ENCODE data around the gene PLAAT2. TPM values are rescaled to one million over a fixed set of nuclear protein-coding genes. Genes with fewer than 3 reads are reported as not detected.

Gene PLAAT2
- total and polyA plus RNA-seq, 9 of the 15 experiments (the other 6 are each of a cell fraction or from before 2014, with no cell fraction given), result not detected

DNA sequence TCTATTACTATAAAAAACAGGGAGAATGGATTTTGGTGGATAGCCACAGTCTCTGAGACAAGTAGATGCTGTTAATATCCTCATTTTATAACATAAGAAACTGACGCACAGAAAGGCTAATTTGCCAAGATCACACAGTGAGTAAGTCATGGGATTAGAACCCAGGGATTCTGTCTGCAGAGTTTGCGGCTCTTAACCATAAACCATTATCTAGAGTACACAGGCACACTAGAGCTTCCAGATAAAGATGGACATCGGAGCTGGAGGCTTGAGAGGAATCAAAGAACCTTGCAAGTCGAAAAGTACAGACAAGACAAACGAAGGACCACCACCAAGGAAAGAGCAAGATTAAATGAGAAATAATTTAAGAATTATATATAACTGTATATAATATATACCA lies 46.0 kb downstream of the PLAAT2 start (continued):
- TF ChIP-seq, protein P1, sequence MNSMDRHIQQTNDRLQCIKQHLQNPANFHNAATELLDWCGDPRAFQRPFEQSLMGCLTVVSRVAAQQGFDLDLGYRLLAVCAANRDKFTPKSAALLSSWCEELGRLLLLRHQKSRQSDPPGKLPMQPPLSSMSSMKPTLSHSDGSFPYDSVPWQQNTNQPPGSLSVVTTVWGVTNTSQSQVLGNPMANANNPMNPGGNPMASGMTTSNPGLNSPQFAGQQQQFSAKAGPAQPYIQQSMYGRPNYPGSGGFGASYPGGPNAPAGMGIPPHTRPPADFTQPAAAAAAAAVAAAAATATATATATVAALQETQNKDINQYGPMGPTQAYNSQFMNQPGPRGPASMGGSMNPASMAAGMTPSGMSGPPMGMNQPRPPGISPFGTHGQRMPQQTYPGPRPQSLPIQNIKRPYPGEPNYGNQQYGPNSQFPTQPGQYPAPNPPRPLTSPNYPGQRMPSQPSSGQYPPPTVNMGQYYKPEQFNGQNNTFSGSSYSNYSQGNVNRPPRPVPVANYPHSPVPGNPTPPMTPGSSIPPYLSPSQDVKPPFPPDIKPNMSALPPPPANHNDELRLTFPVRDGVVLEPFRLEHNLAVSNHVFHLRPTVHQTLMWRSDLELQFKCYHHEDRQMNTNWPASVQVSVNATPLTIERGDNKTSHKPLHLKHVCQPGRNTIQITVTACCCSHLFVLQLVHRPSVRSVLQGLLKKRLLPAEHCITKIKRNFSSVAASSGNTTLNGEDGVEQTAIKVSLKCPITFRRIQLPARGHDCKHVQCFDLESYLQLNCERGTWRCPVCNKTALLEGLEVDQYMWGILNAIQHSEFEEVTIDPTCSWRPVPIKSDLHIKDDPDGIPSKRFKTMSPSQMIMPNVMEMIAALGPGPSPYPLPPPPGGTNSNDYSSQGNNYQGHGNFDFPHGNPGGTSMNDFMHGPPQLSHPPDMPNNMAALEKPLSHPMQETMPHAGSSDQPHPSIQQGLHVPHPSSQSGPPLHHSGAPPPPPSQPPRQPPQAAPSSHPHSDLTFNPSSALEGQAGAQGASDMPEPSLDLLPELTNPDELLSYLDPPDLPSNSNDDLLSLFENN (IDR thresholded peaks at IDR 0.05; ENCODE audit: low read depth in 2 of 2, low read length in 2 of 2), result peak in 1 of 2 experiments; percentile 88; a peak in 2 of 4 replicates
- no peak for TF ChIP-seq MBD1 (CRISPR knock-in tag; IDR thresholded peaks at IDR 0.05)
- TF ChIP-seq ETV5 (CRISPR knock-in tag; IDR thresholded peaks at IDR 0.05; ENCODE audit: low read depth), result no peak
- no peak for TF ChIP-seq CCAR2 (IDR thresholded peaks at IDR 0.05; ENCODE audit: low read depth, low read length)
- no peak for TF ChIP-seq NR3C1 (CRISPR knock-in tag; IDR thresholded peaks at IDR 0.05)
- no peak for TF ChIP-seq ZBTB5 (IDR thresholded peaks at IDR 0.05)
- TF ChIP-seq RBM22 (IDR thresholded peaks at IDR 0.05; ENCODE audit: low read depth, low read length, poor library complexity, severe bottlenecking), result no peak
- TF ChIP-seq NR2C2 (CRISPR knock-in tag; IDR thresholded peaks at IDR 0.05), result no peak
- no peak for TF ChIP-seq NR2C2 (tag; IDR thresholded peaks at IDR 0.05)
- TF ChIP-seq CAMTA2 (CRISPR knock-in tag; conservative IDR thresholded peaks at IDR 0.05), result no peak
- peak; percentile 84 for TF ChIP-seq KLF16 (IDR thresholded peaks at IDR 0.05)
- TF ChIP-seq ZFPM2 (CRISPR knock-in tag; IDR thresholded peaks at IDR 0.05), result no peak
- TF ChIP-seq MIER1 (IDR thresholded peaks at IDR 0.05; ENCODE audit: low read depth), result no peak
- TF ChIP-seq THAP7 (CRISPR knock-in tag; IDR thresholded peaks at IDR 0.05), result no peak
- no peak for TF ChIP-seq DEAF1 (CRISPR knock-in tag; IDR thresholded peaks at IDR 0.05)
- TF ChIP-seq IRF2 (CRISPR knock-in tag; IDR thresholded peaks at IDR 0.05), result no peak
- TF ChIP-seq U2AF2 (optimal IDR thresholded peaks at IDR 0.05; ENCODE audit: low read depth, low read length), result no peak
- TF ChIP-seq PHF8 (IDR thresholded peaks at IDR 0.05; ENCODE audit: borderline replicate concordance, low read length), result no peak
- TF ChIP-seq TFAM (CRISPR knock-in tag; conservative IDR thresholded peaks at IDR 0.05), result no peak
- no peak for TF ChIP-seq ZNF212 (CRISPR knock-in tag; IDR thresholded peaks at IDR 0.05)
- no peak for TF ChIP-seq RFX5 (IDR thresholded peaks at IDR 0.05; ENCODE audit: low read depth, low read length)

Data from K562 (cell line).